HG03342 (cell line): Measurements from ENCODE around the gene RAD51B.

Experiments
- ATAC-seq: cut with Tn5 transposase; IDR thresholded peaks from one replicate; pipeline ENCODE4 v1.9.1; 2021; ENCODE audit warnings: mild to moderate bottlenecking, moderate library complexity; ENCODE audit not compliant: unreplicated experiment

RAD51B gene

GRCh38 chr14:68527329-68527851 lies 707.8 kb downstream of the RAD51B start:
- ATAC-seq = no peak

- no peak for ATAC-seq
Observed at GRCh38 chr14:68528040-68528687, 708.6 kb downstream of the RAD51B start.

- ATAC-seq = no peak
Observed at GRCh38 chr14:68530443-68530842, 710.9 kb downstream of the RAD51B start.

- no peak for ATAC-seq
Observed at GRCh38 chr14:68532496-68532895, 712.9 kb downstream of the RAD51B start.

- no peak for ATAC-seq
Observed at GRCh38 chr14:68534276-68534675, 714.7 kb downstream of the RAD51B start.

- no peak for ATAC-seq
Observed at GRCh38 chr14:68535404-68536017, 715.9 kb downstream of the RAD51B start.

- ATAC-seq = no peak
Observed at GRCh38 chr14:68536018-68536410, 716.4 kb downstream of the RAD51B start.

GRCh38 chr14:68538639-68539038 lies 719.1 kb downstream of the RAD51B start:
- ATAC-seq = no peak

- ATAC-seq = no peak
Observed at GRCh38 chr14:68539241-68539737, 719.7 kb downstream of the RAD51B start.

GRCh38 chr14:68539789-68540188 lies 720.2 kb downstream of the RAD51B start:
- ATAC-seq = no peak

- ATAC-seq = no peak
Observed at GRCh38 chr14:68541178-68541896, 721.8 kb downstream of the RAD51B start.

GRCh38 chr14:68542346-68542745 lies 722.8 kb downstream of the RAD51B start:
- no peak for ATAC-seq

GRCh38 chr14:68543516-68543915 lies 723.9 kb downstream of the RAD51B start:
- no peak for ATAC-seq

- no peak for ATAC-seq
Observed at GRCh38 chr14:68544081-68544892, 724.7 kb downstream of the RAD51B start.

- no peak for ATAC-seq
Observed at GRCh38 chr14:68546839-68547238, 727.3 kb downstream of the RAD51B start.

- no peak for ATAC-seq
Observed at GRCh38 chr14:68547305-68548193, 728.0 kb downstream of the RAD51B start.

- ATAC-seq = no peak
Observed at GRCh38 chr14:68548194-68549076, 728.9 kb downstream of the RAD51B start.

- no peak for ATAC-seq
Observed at GRCh38 chr14:68550338-68550715, 730.7 kb downstream of the RAD51B start.
